Brain microvascular endothelial cell (primary cell): ENCODE results near the gene PDE11A.
A peak's percentile ranks its signal among the peaks of the same experiment; 100 is the strongest.

ENCODE experiments used
- DNase-seq: peaks from one replicate; pipeline ENCODE4 v3.0.0-alpha.2; 2020
- H3K27ac ChIP-seq: fragments of 250-450 bp; sonication (Bioruptor Pico); 2 replicates; pipeline ENCODE4 v1.5.1; 2020; ENCODE audit warnings: mild to moderate bottlenecking, moderate library complexity
- H3K27me3 ChIP-seq: fragments of 250-450 bp; sonication (Bioruptor Pico); replicated peaks from 2 replicates; pipeline ENCODE4 v1.5.1; 2020; ENCODE audit warnings: mild to moderate bottlenecking
- H3K36me3 ChIP-seq: fragments of 250-450 bp; sonication (Bioruptor Pico); replicated peaks from 2 replicates; pipeline ENCODE4 v1.5.1; 2020; ENCODE audit warnings: mild to moderate bottlenecking
- H3K4me3 ChIP-seq: 2 replicates; pipeline ENCODE4 v1.5.1; 2011; ENCODE audit warnings: low read depth, mild to moderate bottlenecking, control low read depth, low read length, moderate library complexity
- CTCF ChIP-seq: IDR thresholded peaks from 2 replicates; pipeline ENCODE4 v1.5.1; 2011; ENCODE audit warnings: low read depth, mild to moderate bottlenecking, moderate library complexity, low read length, control low read depth, inconsistent platforms; ENCODE audit errors: missing control alignments
- in situ Hi-C: cut with HindIII; loops from 2 replicates; pipeline ENCODE4 v1.10.0; 2017; ENCODE audit warnings: low sequenced_read_pairs, low pct_ligation_motif_present

PDE11A gene

DNA sequence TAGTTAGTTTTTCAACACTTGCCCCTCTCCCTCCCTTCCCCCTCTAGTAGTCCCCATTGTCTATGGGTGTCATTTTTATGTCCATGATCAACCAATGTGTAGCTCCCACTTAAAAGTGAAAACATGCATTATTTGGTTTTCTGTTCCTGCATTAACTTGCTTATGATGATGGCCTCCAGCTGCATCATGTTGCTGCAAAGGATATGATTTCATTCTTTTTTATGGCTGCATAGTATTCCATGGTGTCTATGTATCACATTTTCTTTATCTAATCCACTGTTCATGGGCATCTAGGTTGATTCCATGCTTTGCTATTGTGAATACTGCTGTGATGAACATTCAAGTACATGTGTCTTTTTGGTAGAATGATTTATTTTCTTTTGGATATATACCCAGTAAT is 70.5 kb downstream of the PDE11A start:
- no peak for TF ChIP-seq CTCF
- no peaks in the 10 kb centered on the region for H3K27me3 ChIP-seq
- H3K4me3 ChIP-seq = no peak overlapping the region
- no peak overlapping the region for H3K27ac ChIP-seq
- in situ Hi-C loops = no loop called here
- H3K36me3 ChIP-seq = no peaks in the 10 kb centered on the region
- no peak for DNase-seq

DNA sequence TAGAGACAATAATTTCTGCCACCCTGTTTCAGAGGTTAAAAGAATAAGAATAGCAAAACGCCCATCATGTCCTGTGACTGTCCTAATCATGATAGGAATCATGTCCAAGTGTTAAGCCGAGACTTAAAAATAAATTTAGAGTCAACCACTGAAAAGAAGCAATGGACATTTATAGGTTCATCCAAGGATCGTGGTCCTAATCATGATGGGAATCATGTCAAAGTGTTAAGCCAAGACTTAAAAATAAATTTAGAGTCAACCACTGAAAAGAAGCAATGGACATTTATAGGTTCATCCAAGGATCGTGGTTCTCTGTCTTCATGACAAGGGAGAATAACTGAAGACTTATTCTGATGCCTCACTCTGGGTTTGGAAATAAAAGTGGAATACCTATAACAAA is 73.6 kb downstream of the PDE11A start:
- no peak overlapping the region for H3K4me3 ChIP-seq
- no peak for TF ChIP-seq CTCF

GRCh38 chr2:177998006-177998405 is 74.6 kb downstream of the PDE11A start:
- no peak for TF ChIP-seq CTCF
- in situ Hi-C loops = no loop called here
- H3K4me3 ChIP-seq = no peak overlapping the region
- no peak overlapping the region for H3K27ac ChIP-seq
- no peaks in the 10 kb centered on the region for H3K36me3 ChIP-seq
- DNase-seq = peak; percentile 12
- no peaks in the 10 kb centered on the region for H3K27me3 ChIP-seq

More for the DNA sequence above, 73.6 kb downstream of the PDE11A start:
- Histone ChIP-seq H3K36me3 (no peaks in the 10 kb centered on the region), H3K27me3 (no peaks in the 10 kb centered on the region), H3K27ac (no peak overlapping the region)
- in situ Hi-C loops = no loop called here
- no peak for DNase-seq

DNA sequence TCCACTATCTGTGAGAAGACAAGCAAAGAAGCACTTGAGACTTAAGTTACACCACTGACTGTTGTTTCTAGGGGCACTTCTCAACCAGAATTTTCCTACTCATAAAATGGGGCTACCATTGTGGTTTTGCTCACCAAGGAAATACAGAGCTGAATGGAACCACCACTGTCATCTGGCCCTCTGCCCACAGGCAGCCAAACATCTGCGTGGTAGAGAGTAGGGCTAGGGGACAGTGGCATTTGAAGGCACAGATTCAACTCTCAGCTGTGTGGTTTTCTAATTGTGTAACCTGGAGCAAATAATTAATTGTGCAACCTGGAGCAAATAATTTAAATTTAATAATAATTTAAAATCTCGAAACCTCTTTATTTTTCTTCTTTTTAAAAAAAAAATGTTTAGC is 79.6 kb downstream of the PDE11A start:
- in situ Hi-C loops = no loop called here
- Histone ChIP-seq H3K27ac (no peak overlapping the region), H3K36me3 (no peaks in the 10 kb centered on the region), H3K27me3 (no peaks in the 10 kb centered on the region), H3K4me3 (no peak overlapping the region)
- TF ChIP-seq CTCF = no peak
- no peak for DNase-seq

- H3K27me3 ChIP-seq = no peaks in the 10 kb centered on the region
- H3K27ac ChIP-seq = no peak overlapping the region
- H3K4me3 ChIP-seq = no peak overlapping the region
- DNase-seq = no peak
- in situ Hi-C loops = no loop called here
- no peak for TF ChIP-seq CTCF
- no peaks in the 10 kb centered on the region for H3K36me3 ChIP-seq
Observed at GRCh38 chr2:177989029-177989885, 83.3 kb downstream of the PDE11A start.

- DNase-seq = no peak
- no peaks in the 10 kb centered on the region for H3K27me3 ChIP-seq
- H3K36me3 ChIP-seq = no peaks in the 10 kb centered on the region
- no peak overlapping the region for H3K27ac ChIP-seq
- in situ Hi-C loops = no loop called here
- H3K4me3 ChIP-seq = no peak overlapping the region
- no peak for TF ChIP-seq CTCF
Observed at GRCh38 chr2:177984749-177985148, 87.8 kb downstream of the PDE11A start.
